ENCODE results near the gene ANAPC13. TPM values are rescaled to one million over a fixed set of nuclear protein-coding genes. Genes with fewer than 3 reads are reported as not detected.

Gene ANAPC13
- total RNA-seq, 2 experiments from 2014 or later, result 33.5 to 34.3 TPM

GRCh38 chr3:134472831-134473230 is 13.0 kb downstream of the ANAPC13 start:
- Mint-ChIP-seq H3K27ac (no peak overlapping the region), H3K9me3 (no peaks in the 10 kb centered on the region), H3K36me3 (peaks cover 3% of the 10 kb centered on the region), H3K27me3 (no peaks in the 10 kb centered on the region), H3K4me1 (peaks cover 1% of the 10 kb centered on the region), H3K4me3 (no peak overlapping the region)
- no peak for DNase-seq

DNA sequence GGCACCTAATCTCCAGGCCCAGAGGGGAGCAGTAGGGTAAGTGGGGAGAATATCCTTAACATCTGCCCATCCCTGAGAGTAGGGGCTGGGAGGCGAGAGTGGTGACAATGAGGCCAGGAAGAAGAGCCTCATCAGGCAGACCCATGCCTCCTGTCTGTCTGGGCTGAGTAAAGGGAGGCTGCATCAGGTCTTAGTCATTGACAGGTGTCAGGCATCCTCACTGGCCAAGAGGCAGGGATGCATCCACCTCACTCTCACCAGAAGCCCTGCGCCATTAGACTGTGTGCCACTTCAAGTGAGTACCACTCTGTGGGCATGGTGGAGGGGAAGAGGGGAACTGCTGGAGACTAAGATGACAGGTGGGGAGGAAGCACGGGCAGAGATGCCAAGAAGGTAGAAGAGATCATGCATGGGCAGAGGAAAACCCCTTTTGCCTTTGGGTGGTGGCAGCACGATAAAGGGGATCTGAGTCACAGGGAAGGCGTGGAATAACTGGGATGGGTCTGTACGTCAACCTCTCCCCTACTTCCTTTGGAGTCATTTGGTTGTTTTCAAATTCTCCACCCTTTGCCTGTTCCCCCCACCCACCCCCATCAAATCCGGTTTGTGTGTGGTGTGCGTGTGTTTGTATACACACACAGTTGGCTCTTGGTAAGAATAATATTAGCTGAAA is 14.1 kb downstream of the ANAPC13 start:
- Mint-ChIP-seq H3K27me3 (no peaks in the 10 kb centered on the region), H3K9me3 (no peaks in the 10 kb centered on the region), H3K4me3 (no peak overlapping the region), H3K36me3 (no peaks in the 10 kb centered on the region), H3K27ac (no peak overlapping the region), H3K4me1 (peaks cover 1% of the 10 kb centered on the region)
- no peak for DNase-seq

DNA sequence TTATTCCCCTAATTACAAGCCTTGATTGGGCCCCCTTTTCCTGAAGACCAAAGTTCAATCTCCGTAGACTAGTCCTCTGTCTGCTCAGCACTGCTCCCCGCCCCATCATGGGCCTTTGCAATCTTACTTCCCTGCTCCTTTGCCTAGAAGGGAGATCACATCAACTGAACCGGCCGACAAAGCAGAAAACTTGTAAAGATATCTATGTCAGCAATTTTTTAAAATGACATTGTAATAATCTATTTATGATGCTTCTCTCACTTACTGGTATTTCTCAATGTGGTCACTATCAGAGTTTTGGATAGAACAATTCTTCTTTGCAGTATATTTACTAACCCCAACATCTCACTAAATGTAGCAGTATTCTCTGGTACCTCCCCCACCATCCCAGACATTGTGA is 17.3 kb downstream of the ANAPC13 start:
- no peak for DNase-seq
- H3K27me3 Mint-ChIP-seq, result no peaks in the 10 kb centered on the region
- H3K4me3 Mint-ChIP-seq, result no peak overlapping the region

GRCh38 chr3:134466331-134466730 is 19.5 kb downstream of the ANAPC13 start:
- no peak for DNase-seq
- Mint-ChIP-seq H3K4me3 (no peak overlapping the region), H3K36me3 (no peaks in the 10 kb centered on the region), H3K27me3 (peaks cover 3% of the 10 kb centered on the region), H3K27ac (no peak overlapping the region), H3K9me3 (no peaks in the 10 kb centered on the region), H3K4me1 (no peaks in the 10 kb centered on the region)

More for the DNA sequence above, 17.3 kb downstream of the ANAPC13 start:
- Mint-ChIP-seq H3K27ac (no peak overlapping the region), H3K4me1 (peaks cover 1% of the 10 kb centered on the region), H3K9me3 (no peaks in the 10 kb centered on the region), H3K36me3 (no peaks in the 10 kb centered on the region)

DNA sequence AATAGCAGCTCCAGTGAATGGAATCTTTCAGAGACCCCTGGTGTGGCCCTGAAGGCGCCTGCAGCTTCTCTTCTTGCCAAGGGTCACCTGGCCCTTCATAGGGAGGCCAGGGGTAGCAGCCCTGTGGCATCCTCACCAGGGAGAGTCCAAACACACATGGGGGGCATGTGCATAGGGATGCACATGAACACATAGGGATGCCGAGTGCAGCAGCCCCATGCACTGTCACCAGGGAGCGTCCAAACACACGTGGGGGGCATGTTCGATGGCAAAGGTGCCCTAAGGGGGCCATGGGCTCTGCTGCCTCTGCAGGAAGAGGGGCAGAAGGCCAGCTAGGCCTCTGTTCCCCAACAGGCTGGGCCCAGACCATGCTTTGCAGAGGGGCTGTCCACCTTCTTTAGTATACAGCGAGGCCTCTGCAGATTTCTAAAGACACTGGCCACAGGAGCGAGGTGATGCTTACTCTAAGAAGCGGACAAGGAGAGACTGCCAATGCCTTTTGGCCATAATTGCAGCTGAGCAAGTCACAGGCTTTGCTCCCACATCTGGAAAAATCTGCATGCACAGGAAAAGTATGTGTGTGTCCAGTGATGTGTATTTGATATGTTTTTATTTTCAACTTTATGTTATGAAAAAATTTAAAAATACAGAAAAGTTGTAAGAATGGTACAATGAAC is 21.0 kb downstream of the ANAPC13 start:
- Mint-ChIP-seq H3K9me3 (no peaks in the 10 kb centered on the region), H3K27me3 (peaks cover 3% of the 10 kb centered on the region), H3K4me1 (no peaks in the 10 kb centered on the region), H3K36me3 (no peaks in the 10 kb centered on the region), H3K4me3 (no peak overlapping the region), H3K27ac (no peak overlapping the region)
- no peak for DNase-seq

DNA sequence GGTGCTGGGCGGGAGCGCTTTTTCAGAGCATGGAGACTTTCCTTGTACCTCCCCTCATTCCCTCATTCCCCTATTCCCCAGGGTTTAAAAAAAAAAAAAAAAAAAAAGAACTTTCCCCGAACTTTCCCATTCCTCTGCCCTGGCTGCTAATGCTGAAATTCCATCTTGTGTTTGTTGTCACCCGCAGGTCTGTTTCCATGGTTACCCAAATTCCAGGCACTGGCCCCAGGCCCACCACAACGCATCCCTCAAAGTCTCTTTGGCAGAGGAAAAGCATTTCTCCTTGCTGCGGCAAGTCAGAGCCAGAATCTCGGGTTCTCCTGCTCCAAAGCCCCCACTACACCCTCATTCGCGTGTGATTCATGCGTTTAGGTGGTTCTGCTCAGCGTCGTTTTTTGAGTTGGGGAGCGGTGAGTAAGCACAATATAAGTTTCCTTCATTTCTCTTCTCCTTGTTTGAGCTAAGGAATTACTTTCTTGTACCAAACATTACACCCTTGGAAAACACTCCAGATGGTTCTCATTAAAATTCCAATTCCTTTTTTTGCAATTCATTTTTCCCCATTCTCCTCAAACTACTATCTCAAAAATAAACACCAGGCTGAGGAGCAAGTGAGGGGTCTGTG is 21.6 kb downstream of the ANAPC13 start:
- H3K4me3 Mint-ChIP-seq, result no peak overlapping the region
- H3K27ac Mint-ChIP-seq, result no peak overlapping the region
- no peaks in the 10 kb centered on the region for H3K36me3 Mint-ChIP-seq
- H3K4me1 Mint-ChIP-seq, result no peaks in the 10 kb centered on the region
- H3K9me3 Mint-ChIP-seq, result no peaks in the 10 kb centered on the region
- no peak for DNase-seq
- H3K27me3 Mint-ChIP-seq, result peaks cover 3% of the 10 kb centered on the region

GRCh38 chr3:134463676-134464063 is 22.1 kb downstream of the ANAPC13 start:
- no peak for DNase-seq
- no peaks in the 10 kb centered on the region for H3K4me1 Mint-ChIP-seq
- no peak overlapping the region for H3K4me3 Mint-ChIP-seq
- H3K27me3 Mint-ChIP-seq, result peaks cover 3% of the 10 kb centered on the region
- H3K9me3 Mint-ChIP-seq, result no peaks in the 10 kb centered on the region
- no peak overlapping the region for H3K27ac Mint-ChIP-seq
- no peaks in the 10 kb centered on the region for H3K36me3 Mint-ChIP-seq

GRCh38 chr3:134462331-134462941 is 23.3 kb downstream of the ANAPC13 start:
- Mint-ChIP-seq H3K4me1 (no peaks in the 10 kb centered on the region), H3K27me3 (peaks cover 6% of the 10 kb centered on the region), H3K36me3 (no peaks in the 10 kb centered on the region), H3K9me3 (no peaks in the 10 kb centered on the region), H3K4me3 (no peak overlapping the region), H3K27ac (no peak overlapping the region)
- no peak for DNase-seq

GRCh38 chr3:134460965-134461364 is 24.8 kb downstream of the ANAPC13 start:
- no peak overlapping the region for H3K27ac Mint-ChIP-seq
- H3K36me3 Mint-ChIP-seq, result no peaks in the 10 kb centered on the region
- no peak overlapping the region for H3K4me3 Mint-ChIP-seq
- peaks cover 6% of the 10 kb centered on the region for H3K27me3 Mint-ChIP-seq
- H3K4me1 Mint-ChIP-seq, result no peaks in the 10 kb centered on the region
- no peak for DNase-seq
- no peaks in the 10 kb centered on the region for H3K9me3 Mint-ChIP-seq

DNA sequence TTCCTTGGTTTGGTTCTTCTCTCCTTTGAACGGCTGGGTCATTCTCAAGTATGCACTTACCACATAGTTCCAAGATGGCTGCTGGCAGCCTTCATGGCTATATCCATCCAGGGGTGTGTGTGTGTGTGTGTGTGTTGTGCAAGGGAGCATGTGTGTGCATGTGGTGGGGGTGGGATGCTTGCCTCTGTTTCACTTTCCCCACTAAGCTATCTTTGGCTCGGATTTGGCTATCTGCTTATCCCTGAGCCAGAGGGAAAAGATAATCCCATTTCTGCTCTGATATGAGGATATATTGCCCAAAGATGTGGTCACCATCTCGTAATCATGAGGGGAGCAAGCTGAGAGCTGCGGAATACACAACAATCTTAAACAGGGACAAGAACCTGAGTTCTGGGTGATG is 26.2 kb downstream of the ANAPC13 start:
- H3K4me3 Mint-ChIP-seq, result no peak overlapping the region
- H3K27me3 Mint-ChIP-seq, result peaks cover 6% of the 10 kb centered on the region
- H3K9me3 Mint-ChIP-seq, result no peaks in the 10 kb centered on the region
- DNase-seq, result no peak
- no peak overlapping the region for H3K27ac Mint-ChIP-seq
- H3K36me3 Mint-ChIP-seq, result no peaks in the 10 kb centered on the region
- no peaks in the 10 kb centered on the region for H3K4me1 Mint-ChIP-seq

DNA sequence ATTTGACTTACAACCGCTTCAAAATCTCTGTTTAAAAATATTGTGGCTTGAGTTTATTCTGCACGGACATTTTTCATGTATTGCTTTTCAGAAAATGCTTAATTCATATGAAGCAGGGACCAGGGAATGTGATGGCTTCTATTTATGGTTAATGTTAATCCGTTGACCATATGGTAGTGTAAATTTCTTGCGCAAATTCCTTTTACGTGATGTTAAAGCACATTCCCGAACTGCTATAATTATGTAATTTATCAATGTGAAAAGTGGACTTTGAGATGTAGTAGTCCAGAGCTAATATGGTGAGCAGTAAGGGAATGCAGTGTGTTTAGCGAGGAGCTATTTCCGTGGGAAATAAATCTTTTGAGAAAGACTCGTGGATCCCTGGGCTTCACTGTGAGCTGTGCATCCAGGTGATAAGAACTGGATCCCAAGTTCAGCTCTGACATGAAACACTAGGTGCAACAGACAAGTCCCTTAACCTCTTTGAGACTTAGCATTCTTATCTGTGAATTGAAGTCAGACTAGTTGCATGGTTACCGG is 27.3 kb downstream of the ANAPC13 start:
- Mint-ChIP-seq H3K4me3 (no peak overlapping the region), H3K27me3 (peaks cover 6% of the 10 kb centered on the region), H3K27ac (no peak overlapping the region), H3K36me3 (no peaks in the 10 kb centered on the region), H3K4me1 (no peaks in the 10 kb centered on the region), H3K9me3 (no peaks in the 10 kb centered on the region)
- no peak for DNase-seq

- Mint-ChIP-seq H3K27me3 (peaks cover 3% of the 10 kb centered on the region), H3K9me3 (no peaks in the 10 kb centered on the region)
- DNase-seq, result no peak
Measured at GRCh38 chr3:134457376-134458074, 28.3 kb downstream of the ANAPC13 start.

GRCh38 chr3:134453631-134454030 is 32.2 kb downstream of the ANAPC13 start:
- H3K9me3 Mint-ChIP-seq, result no peaks in the 10 kb centered on the region
- no peaks in the 10 kb centered on the region for H3K4me1 Mint-ChIP-seq
- H3K4me3 Mint-ChIP-seq, result no peak overlapping the region
- DNase-seq, result no peak
- peaks cover 3% of the 10 kb centered on the region for H3K27me3 Mint-ChIP-seq
- H3K36me3 Mint-ChIP-seq, result no peaks in the 10 kb centered on the region
- H3K27ac Mint-ChIP-seq, result no peak overlapping the region

More at GRCh38 chr3:134457376-134458074, 28.3 kb downstream of the ANAPC13 start:
- no peak overlapping the region for H3K4me3 Mint-ChIP-seq
- no peaks in the 10 kb centered on the region for H3K36me3 Mint-ChIP-seq
- no peaks in the 10 kb centered on the region for H3K4me1 Mint-ChIP-seq
- no peak overlapping the region for H3K27ac Mint-ChIP-seq

DNA sequence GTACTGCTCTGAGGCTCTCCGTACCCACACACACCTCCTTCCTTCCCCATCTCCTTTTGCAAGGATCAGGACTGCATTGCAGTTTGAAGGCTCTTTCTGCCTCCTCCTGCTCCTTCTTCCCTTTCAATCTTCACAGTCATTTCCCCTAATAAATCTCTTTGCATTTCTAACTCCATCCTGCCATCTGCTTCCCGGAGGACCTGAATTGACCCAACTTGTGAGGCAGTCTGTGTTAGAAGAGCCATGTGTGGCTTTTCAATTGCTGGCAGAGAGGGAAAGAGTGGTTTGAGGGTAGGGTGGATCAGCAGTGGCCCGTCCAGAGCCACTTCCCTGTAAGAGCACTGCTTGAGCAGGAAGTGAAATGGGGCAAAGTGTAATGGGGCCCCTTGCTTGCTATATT is 35.8 kb downstream of the ANAPC13 start:
- Mint-ChIP-seq H3K27ac (no peak overlapping the region), H3K4me3 (no peak overlapping the region), H3K9me3 (peaks cover 6% of the 10 kb centered on the region), H3K36me3 (no peaks in the 10 kb centered on the region), H3K27me3 (peaks cover 11% of the 10 kb centered on the region), H3K4me1 (no peaks in the 10 kb centered on the region)
- DNase-seq, result no peak

GRCh38 chr3:134449277-134449676 is 36.5 kb downstream of the ANAPC13 start:
- H3K4me3 Mint-ChIP-seq, result no peak overlapping the region
- H3K4me1 Mint-ChIP-seq, result no peaks in the 10 kb centered on the region
- no peak overlapping the region for H3K27ac Mint-ChIP-seq
- peaks cover 9% of the 10 kb centered on the region for H3K9me3 Mint-ChIP-seq
- peaks cover 14% of the 10 kb centered on the region for H3K27me3 Mint-ChIP-seq
- no peaks in the 10 kb centered on the region for H3K36me3 Mint-ChIP-seq
- no peak for DNase-seq
